ENCODE measurements around the gene TBRG4.

The TBRG4 gene

DNA sequence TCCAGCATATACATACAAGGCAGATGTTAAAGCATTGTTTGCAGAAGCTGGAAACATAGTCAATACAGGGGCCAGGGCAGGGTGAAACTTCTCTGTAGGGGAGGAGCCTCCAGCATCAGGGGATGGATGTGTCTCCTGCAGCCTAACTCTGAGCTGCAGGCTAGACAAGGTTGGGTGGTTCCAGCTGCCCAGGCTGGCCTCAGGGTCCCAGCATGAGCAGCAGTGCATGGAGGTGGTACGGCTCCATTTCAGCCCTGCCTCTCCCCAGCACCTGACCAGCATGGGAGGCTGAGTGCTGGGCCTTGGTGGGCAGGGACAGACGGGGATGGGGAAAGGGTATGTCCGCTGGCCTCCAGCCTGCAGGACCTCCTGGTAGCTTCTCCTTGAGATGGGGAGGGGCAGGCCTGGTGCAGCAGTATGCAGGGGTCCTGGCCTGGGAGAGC lies 7.4 kb upstream of the TBRG4 start:
- Histone ChIP-seq H2AFZ (ENCODE audit: low read depth) (no peak overlapping the region), H4K20me1 (ENCODE audit: insufficient read depth) (no peaks in the 10 kb centered on the region), H3K4me2 (no peak overlapping the region), H3K4me3 (IDR thresholded peaks at IDR 0.05; ENCODE audit: insufficient read depth, low read depth, low read length) (no peak overlapping the region), H3K9ac (no peak overlapping the region), H3K79me2 (ENCODE audit: insufficient read depth, low read depth) (no peaks in the 10 kb centered on the region), H3K27me3 (ENCODE audit: insufficient read depth, low read depth) (no peaks in the 10 kb centered on the region), H3K4me1 (ENCODE audit: low read depth, poor library complexity, severe bottlenecking) (no peaks in the 10 kb centered on the region), H3K27ac (no peak overlapping the region), H3K36me3 (ENCODE audit: insufficient read depth) (no peaks in the 10 kb centered on the region)
- TF ChIP-seq, protein P1, sequence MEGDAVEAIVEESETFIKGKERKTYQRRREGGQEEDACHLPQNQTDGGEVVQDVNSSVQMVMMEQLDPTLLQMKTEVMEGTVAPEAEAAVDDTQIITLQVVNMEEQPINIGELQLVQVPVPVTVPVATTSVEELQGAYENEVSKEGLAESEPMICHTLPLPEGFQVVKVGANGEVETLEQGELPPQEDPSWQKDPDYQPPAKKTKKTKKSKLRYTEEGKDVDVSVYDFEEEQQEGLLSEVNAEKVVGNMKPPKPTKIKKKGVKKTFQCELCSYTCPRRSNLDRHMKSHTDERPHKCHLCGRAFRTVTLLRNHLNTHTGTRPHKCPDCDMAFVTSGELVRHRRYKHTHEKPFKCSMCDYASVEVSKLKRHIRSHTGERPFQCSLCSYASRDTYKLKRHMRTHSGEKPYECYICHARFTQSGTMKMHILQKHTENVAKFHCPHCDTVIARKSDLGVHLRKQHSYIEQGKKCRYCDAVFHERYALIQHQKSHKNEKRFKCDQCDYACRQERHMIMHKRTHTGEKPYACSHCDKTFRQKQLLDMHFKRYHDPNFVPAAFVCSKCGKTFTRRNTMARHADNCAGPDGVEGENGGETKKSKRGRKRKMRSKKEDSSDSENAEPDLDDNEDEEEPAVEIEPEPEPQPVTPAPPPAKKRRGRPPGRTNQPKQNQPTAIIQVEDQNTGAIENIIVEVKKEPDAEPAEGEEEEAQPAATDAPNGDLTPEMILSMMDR (conservative IDR thresholded peaks at IDR 0.05; ENCODE audit: low read depth, low read length), result no peak

DNA sequence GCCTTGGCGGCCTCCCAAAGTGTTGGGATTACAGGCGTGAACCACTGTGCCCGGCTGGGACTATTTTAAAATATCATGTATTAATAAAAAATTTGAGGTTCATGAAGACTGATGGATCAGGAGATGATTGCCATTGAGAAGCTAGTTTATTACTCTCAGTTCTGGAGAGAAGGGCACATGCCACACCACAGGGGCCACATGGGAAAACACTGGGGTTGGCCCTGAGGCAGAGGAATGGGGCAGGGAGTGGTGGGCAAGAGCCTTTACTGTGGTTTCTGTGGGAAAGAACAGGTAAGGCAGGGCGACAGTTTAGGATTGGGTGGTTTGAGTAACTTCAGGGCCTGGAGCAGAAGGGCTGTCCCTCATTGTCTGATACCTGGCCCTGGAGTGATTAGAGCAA lies 6.8 kb upstream of the TBRG4 start:
- TF ChIP-seq, protein P1 (conservative IDR thresholded peaks at IDR 0.05; ENCODE audit: low read depth, low read length), result no peak
- H3K4me2 ChIP-seq, result no peak overlapping the region

DNA sequence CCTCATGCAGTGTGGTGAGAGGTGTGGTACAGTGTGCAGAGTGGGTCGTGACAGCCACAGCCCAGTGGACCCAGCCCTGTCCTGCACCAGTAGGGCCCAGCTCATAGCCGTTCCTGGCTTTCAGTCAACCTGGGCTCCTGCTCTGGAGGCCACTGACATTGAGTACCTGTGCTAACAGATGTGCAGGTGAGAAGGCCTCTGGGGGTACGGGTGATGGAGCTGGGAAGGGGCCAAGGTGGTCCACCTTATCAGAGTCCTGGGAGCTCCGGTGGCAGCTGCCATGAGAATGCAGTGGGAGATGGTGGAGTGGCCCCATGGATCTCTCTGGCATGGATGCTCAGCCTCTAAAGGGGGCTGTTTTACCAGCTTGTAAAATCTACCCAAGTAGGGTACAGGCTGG lies 6.1 kb upstream of the TBRG4 start:
- no peak overlapping the region for H3K4me2 ChIP-seq
- no peaks in the 10 kb centered on the region for H3K36me3 ChIP-seq (ENCODE audit: insufficient read depth)
- TF ChIP-seq, protein P1 (conservative IDR thresholded peaks at IDR 0.05; ENCODE audit: low read depth, low read length), result no peak
- no peaks in the 10 kb centered on the region for H3K27me3 ChIP-seq (ENCODE audit: insufficient read depth, low read depth)
- H3K4me3 ChIP-seq (IDR thresholded peaks at IDR 0.05; ENCODE audit: insufficient read depth, low read depth, low read length), result no peak overlapping the region
- peaks cover 3% of the 10 kb centered on the region for H3K4me1 ChIP-seq (ENCODE audit: low read depth, poor library complexity, severe bottlenecking)
- no peak overlapping the region for H3K9ac ChIP-seq
- H3K27ac ChIP-seq, result no peak overlapping the region
- H4K20me1 ChIP-seq (ENCODE audit: insufficient read depth), result no peaks in the 10 kb centered on the region
- no peak overlapping the region for H2AFZ ChIP-seq (ENCODE audit: low read depth)
- no peaks in the 10 kb centered on the region for H3K79me2 ChIP-seq (ENCODE audit: insufficient read depth, low read depth)

More for the DNA sequence above, 6.8 kb upstream of the TBRG4 start:
- Histone ChIP-seq H3K9ac (no peak overlapping the region), H3K79me2 (ENCODE audit: insufficient read depth, low read depth) (no peaks in the 10 kb centered on the region), H3K27me3 (ENCODE audit: insufficient read depth, low read depth) (no peaks in the 10 kb centered on the region), H4K20me1 (ENCODE audit: insufficient read depth) (no peaks in the 10 kb centered on the region), H3K36me3 (ENCODE audit: insufficient read depth) (no peaks in the 10 kb centered on the region), H3K4me3 (IDR thresholded peaks at IDR 0.05; ENCODE audit: insufficient read depth, low read depth, low read length) (no peak overlapping the region), H3K27ac (no peak overlapping the region), H3K4me1 (ENCODE audit: low read depth, poor library complexity, severe bottlenecking) (no peaks in the 10 kb centered on the region), H2AFZ (ENCODE audit: low read depth) (no peak overlapping the region)

DNA sequence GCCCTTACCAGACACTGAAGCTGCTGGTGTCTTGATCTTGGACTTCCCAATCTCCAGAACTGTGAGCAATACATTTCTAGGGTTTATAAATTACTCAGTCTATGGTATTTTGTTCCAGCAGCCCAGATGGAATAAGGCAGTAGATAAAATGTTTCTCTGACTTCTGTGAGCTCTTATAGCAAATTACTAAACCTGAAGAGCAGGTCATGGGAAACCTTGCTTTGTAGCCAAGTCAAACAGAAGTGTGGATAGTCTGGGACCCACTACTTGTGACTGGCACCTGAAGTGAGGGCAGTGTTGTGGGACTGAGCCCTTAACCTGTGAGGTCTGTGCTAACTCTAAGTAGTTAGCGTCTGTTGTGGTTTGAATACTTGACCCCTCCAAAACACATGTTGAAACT lies 4.6 kb upstream of the TBRG4 start:
- no peak overlapping the region for H3K4me2 ChIP-seq
- TF ChIP-seq, protein P1 (conservative IDR thresholded peaks at IDR 0.05; ENCODE audit: low read depth, low read length), result no peak
- H3K9ac ChIP-seq, result no peak overlapping the region
- no peak overlapping the region for H3K27ac ChIP-seq
- no peak overlapping the region for H3K4me3 ChIP-seq (IDR thresholded peaks at IDR 0.05; ENCODE audit: insufficient read depth, low read depth, low read length)
- H3K79me2 ChIP-seq (ENCODE audit: insufficient read depth, low read depth), result peaks cover 4% of the 10 kb centered on the region
- no peak overlapping the region for H2AFZ ChIP-seq (ENCODE audit: low read depth)
- H3K4me1 ChIP-seq (ENCODE audit: low read depth, poor library complexity, severe bottlenecking), result peaks cover 9% of the 10 kb centered on the region
- no peaks in the 10 kb centered on the region for H3K36me3 ChIP-seq (ENCODE audit: insufficient read depth)
- H3K27me3 ChIP-seq (ENCODE audit: insufficient read depth, low read depth), result no peaks in the 10 kb centered on the region
- no peaks in the 10 kb centered on the region for H4K20me1 ChIP-seq (ENCODE audit: insufficient read depth)
